GM12878 (cell line): Measurements from ENCODE around the gene ANKRD37. TPM values are rescaled to one million over a fixed set of nuclear protein-coding genes. Genes with fewer than 3 reads are reported as not detected.

Experiments
- CBX5 ChIP-seq: sonication (generic); IDR thresholded peaks from 2 replicates; pipeline ENCODE4 v1.6.1; 2016; ENCODE audit warnings: low read depth, moderate library complexity, mild to moderate bottlenecking, inconsistent platforms
- CEBPB ChIP-seq, 2 experiments: fragments of 150-350 bp in 1 of 2; IDR thresholded peaks; 2 replicates each; pipeline ENCODE4 v1.6.1; 2012 to 2014; ENCODE audit warnings: low read depth in 2 of 2, low read length in 2 of 2, borderline replicate concordance in 1 of 2, inconsistent platforms in 1 of 2
- CHD4 ChIP-seq: fragments of 200-600 bp; sonication (generic); IDR thresholded peaks from 2 replicates; pipeline ENCODE4 v1.6.1; 2016; ENCODE audit warnings: mild to moderate bottlenecking
- EED ChIP-seq: sonication (generic); IDR thresholded peaks from 2 replicates; pipeline ENCODE4 v1.6.1; 2016; ENCODE audit warnings: antibody characterized with exemption, low read depth
- FOXK2 ChIP-seq: fragments of 450-650 bp; IDR thresholded peaks from 2 replicates; pipeline ENCODE4 v1.6.1; 2017; ENCODE audit warnings: mild to moderate bottlenecking, moderate library complexity
- GABPA ChIP-seq: IDR thresholded peaks from 2 replicates; pipeline ENCODE4 v1.6.1; 2014; ENCODE audit warnings: antibody characterized with exemption, low read depth, mild to moderate bottlenecking, inconsistent platforms
- IKZF1 ChIP-seq: fragments of 450-650 bp; conservative IDR thresholded peaks from 2 replicates; pipeline ENCODE4 v1.6.1; 2017; ENCODE audit warnings: antibody characterized with exemption, mild to moderate bottlenecking
- JUNB ChIP-seq: IDR thresholded peaks from 2 replicates; pipeline ENCODE4 v1.6.1; 2016; ENCODE audit warnings: antibody characterized with exemption, mild to moderate bottlenecking
- MEF2B ChIP-seq: fragments of 450-650 bp; IDR thresholded peaks from 2 replicates; pipeline ENCODE4 v1.6.1; 2018; ENCODE audit warnings: mild to moderate bottlenecking, moderate library complexity; ENCODE audit not compliant: partially characterized antibody, poor library complexity, severe bottlenecking
- MTA2 ChIP-seq: fragments of 450-650 bp; IDR thresholded peaks from 2 replicates; pipeline ENCODE4 v1.6.1; 2016; ENCODE audit warnings: low read depth, mild to moderate bottlenecking, moderate library complexity
- MYC ChIP-seq: IDR thresholded peaks from 2 replicates; pipeline ENCODE4 v1.6.1; 2011; ENCODE audit warnings: mild to moderate bottlenecking, low read length, moderate library complexity, inconsistent platforms; ENCODE audit not compliant: insufficient read depth, insufficient replicate concordance, insufficient read length, severe bottlenecking
- NFYA ChIP-seq: IDR thresholded peaks from 2 replicates; pipeline ENCODE4 v1.6.1; 2011; ENCODE audit warnings: low read depth, mild to moderate bottlenecking, low read length, improper control_type of control experiment, borderline replicate concordance
- RBBP5 ChIP-seq: fragments of 200-600 bp; sonication (generic); conservative IDR thresholded peaks from 2 replicates; pipeline ENCODE4 v1.6.1; 2016
- SP1 ChIP-seq: IDR thresholded peaks from one replicate; pipeline ENCODE4 v1.6.1; 2011; ENCODE audit warnings: low read depth, low read length
- SREBF1 ChIP-seq: IDR thresholded peaks from 2 replicates; pipeline ENCODE4 v1.6.1; 2012; ENCODE audit warnings: mild to moderate bottlenecking, low read length
- SUPT20H ChIP-seq: IDR thresholded peaks from 2 replicates; pipeline ENCODE4 v1.6.1; 2011; ENCODE audit warnings: low read depth, mild to moderate bottlenecking, low read length, moderate library complexity, borderline replicate concordance; ENCODE audit not compliant: control insufficient read depth
- TBL1XR1 ChIP-seq: IDR thresholded peaks from 2 replicates; pipeline ENCODE4 v1.6.1; 2012; ENCODE audit warnings: low read depth, low read length, improper control_type of control experiment
- TCF12 ChIP-seq: IDR thresholded peaks from 2 replicates; pipeline ENCODE4 v1.6.1; 2011; ENCODE audit warnings: low read depth, mild to moderate bottlenecking, low read length
- TCF7 ChIP-seq: IDR thresholded peaks from 2 replicates; pipeline ENCODE4 v1.6.1; 2014; ENCODE audit warnings: antibody characterized with exemption, borderline replicate concordance
- ZNF207 ChIP-seq: fragments of 450-650 bp; IDR thresholded peaks from 2 replicates; pipeline ENCODE4 v1.6.1; 2014; ENCODE audit warnings: antibody characterized with exemption, mild to moderate bottlenecking, borderline replicate concordance
- ZNF217 ChIP-seq: fragments of 450-650 bp; IDR thresholded peaks from 2 replicates; pipeline ENCODE4 v1.6.1; 2017; ENCODE audit warnings: antibody characterized with exemption, mild to moderate bottlenecking
- ZNF622 ChIP-seq: fragments of 450-650 bp; IDR thresholded peaks from 2 replicates; pipeline ENCODE4 v1.6.1; 2017; ENCODE audit warnings: mild to moderate bottlenecking, inconsistent platforms
- polyA plus RNA-seq, 11 experiments: library from polyadenylated mRNA; depleted of rRNA in 4 of 11; unstranded in 6 of 11; stranded (reverse) in 5 of 11; fragments of >200 nt; fragmentation: Nextera tagmentation in 4 of 11; fragmentation: Illumina TruSeq in 1 of 11; extraction: Ambion mirVana in 4 of 11; extraction: Trizol in 1 of 11; gene quantifications; 1 replicate in 1 of 11; 2 replicates in 10 of 11; pipeline versions ENCODE4 v1.2.1 to v1.2.3, GENCODE V29; 2011 to 2016; ENCODE audit warnings: inconsistent platforms in 2 of 11, missing spikeins in 2 of 11, low read depth in 1 of 11
- total RNA-seq, 4 experiments: library from RNA; depleted of rRNA in 3 of 4; stranded (reverse); fragments of >200 nt in 3 of 4; fragmentation: Illumina TruSeq in 1 of 4; extraction: Trizol in 1 of 4; gene quantifications; 2 replicates each; pipeline versions ENCODE4 v1.2.1 to v1.2.3, GENCODE V29; 2013 to 2021
- TF ChIP-seq, protein P1 (sequence below): fragments of 150-350 bp; IDR thresholded peaks from 2 replicates; pipeline ENCODE4 v1.6.1; 2014; ENCODE audit warnings: mild to moderate bottlenecking, low read depth, low read length
- TF ChIP-seq, protein P2 (sequence below): IDR thresholded peaks from 2 replicates; pipeline ENCODE4 v1.6.1; 2012; ENCODE audit warnings: low read depth, low read length, improper control_type of control experiment
- TF ChIP-seq, protein P3 (sequence below): fragments of 450-650 bp; conservative IDR thresholded peaks from 2 replicates; pipeline ENCODE4 v1.6.1; 2017; ENCODE audit warnings: mild to moderate bottlenecking, moderate library complexity
- TF ChIP-seq, protein P4 (sequence below): IDR thresholded peaks from 2 replicates; pipeline ENCODE4 v1.6.1; 2012; ENCODE audit warnings: low read depth, low read length, improper control_type of control experiment
- TF ChIP-seq, protein P5 (sequence below): IDR thresholded peaks from 2 replicates; pipeline ENCODE4 v1.6.1; 2011; ENCODE audit warnings: borderline replicate concordance, low read depth, mild to moderate bottlenecking, moderate library complexity, low read length; ENCODE audit not compliant: insufficient read depth, poor library complexity, severe bottlenecking

ANKRD37 gene
- total and polyA plus RNA-seq, 10 of the 15 experiments (the other 5 are each of a cell fraction or from before 2014, with no cell fraction given), result 10.6 to 67.9 (median 24.2) TPM

DNA sequence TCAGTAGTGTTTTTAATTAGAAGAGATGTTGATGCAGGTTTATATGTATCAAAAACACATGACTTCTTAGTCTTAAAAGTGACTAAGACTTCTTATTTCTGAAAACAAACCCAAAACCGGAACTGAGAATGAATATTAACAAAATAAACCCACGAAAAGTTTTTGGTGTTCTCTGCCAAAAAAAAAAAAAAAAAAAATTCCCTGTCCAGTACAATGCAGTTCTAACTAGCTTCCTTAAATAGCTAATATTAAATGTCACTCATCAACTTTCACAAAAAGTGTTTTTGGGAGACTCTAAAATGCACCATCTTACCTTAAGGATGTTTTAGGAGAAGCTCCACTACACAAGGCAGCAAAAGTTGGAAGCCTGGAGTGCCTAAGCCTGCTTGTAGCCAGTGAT, 2.0 kb downstream of the ANKRD37 start (continued):
- TF ChIP-seq, protein P1, sequence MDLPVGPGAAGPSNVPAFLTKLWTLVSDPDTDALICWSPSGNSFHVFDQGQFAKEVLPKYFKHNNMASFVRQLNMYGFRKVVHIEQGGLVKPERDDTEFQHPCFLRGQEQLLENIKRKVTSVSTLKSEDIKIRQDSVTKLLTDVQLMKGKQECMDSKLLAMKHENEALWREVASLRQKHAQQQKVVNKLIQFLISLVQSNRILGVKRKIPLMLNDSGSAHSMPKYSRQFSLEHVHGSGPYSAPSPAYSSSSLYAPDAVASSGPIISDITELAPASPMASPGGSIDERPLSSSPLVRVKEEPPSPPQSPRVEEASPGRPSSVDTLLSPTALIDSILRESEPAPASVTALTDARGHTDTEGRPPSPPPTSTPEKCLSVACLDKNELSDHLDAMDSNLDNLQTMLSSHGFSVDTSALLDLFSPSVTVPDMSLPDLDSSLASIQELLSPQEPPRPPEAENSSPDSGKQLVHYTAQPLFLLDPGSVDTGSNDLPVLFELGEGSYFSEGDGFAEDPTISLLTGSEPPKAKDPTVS, result no peak
- TF ChIP-seq GABPA, result no peak
- no peak for TF ChIP-seq FOXK2
- no peak for TF ChIP-seq MYC
- TF ChIP-seq JUNB, result no peak
- TF ChIP-seq SUPT20H, result no peak
- no peak for TF ChIP-seq NFYA
- TF ChIP-seq, protein P2, sequence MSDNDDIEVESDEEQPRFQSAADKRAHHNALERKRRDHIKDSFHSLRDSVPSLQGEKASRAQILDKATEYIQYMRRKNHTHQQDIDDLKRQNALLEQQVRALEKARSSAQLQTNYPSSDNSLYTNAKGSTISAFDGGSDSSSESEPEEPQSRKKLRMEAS, result no peak
- no peak for TF ChIP-seq IKZF1
- TF ChIP-seq, protein P3, sequence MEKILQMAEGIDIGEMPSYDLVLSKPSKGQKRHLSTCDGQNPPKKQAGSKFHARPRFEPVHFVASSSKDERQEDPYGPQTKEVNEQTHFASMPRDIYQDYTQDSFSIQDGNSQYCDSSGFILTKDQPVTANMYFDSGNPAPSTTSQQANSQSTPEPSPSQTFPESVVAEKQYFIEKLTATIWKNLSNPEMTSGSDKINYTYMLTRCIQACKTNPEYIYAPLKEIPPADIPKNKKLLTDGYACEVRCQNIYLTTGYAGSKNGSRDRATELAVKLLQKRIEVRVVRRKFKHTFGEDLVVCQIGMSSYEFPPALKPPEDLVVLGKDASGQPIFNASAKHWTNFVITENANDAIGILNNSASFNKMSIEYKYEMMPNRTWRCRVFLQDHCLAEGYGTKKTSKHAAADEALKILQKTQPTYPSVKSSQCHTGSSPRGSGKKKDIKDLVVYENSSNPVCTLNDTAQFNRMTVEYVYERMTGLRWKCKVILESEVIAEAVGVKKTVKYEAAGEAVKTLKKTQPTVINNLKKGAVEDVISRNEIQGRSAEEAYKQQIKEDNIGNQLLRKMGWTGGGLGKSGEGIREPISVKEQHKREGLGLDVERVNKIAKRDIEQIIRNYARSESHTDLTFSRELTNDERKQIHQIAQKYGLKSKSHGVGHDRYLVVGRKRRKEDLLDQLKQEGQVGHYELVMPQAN, result no peak
- TF ChIP-seq, protein P4, sequence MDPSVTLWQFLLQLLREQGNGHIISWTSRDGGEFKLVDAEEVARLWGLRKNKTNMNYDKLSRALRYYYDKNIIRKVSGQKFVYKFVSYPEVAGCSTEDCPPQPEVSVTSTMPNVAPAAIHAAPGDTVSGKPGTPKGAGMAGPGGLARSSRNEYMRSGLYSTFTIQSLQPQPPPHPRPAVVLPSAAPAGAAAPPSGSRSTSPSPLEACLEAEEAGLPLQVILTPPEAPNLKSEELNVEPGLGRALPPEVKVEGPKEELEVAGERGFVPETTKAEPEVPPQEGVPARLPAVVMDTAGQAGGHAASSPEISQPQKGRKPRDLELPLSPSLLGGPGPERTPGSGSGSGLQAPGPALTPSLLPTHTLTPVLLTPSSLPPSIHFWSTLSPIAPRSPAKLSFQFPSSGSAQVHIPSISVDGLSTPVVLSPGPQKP, result no peak
- no peak for TF ChIP-seq ZNF207
- TF ChIP-seq TCF7, result no peak
- TF ChIP-seq TBL1XR1, result 0 out of 2 replicates have a peak, but pooled peaks have one; percentile 34
- no peak for TF ChIP-seq CBX5
- peak; percentile 42 for TF ChIP-seq MEF2B
- no peak for TF ChIP-seq SP1
- TF ChIP-seq, protein P5, sequence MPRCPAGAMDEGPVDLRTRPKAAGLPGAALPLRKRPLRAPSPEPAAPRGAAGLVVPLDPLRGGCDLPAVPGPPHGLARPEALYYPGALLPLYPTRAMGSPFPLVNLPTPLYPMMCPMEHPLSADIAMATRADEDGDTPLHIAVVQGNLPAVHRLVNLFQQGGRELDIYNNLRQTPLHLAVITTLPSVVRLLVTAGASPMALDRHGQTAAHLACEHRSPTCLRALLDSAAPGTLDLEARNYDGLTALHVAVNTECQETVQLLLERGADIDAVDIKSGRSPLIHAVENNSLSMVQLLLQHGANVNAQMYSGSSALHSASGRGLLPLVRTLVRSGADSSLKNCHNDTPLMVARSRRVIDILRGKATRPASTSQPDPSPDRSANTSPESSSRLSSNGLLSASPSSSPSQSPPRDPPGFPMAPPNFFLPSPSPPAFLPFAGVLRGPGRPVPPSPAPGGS, result peak; percentile 12
- no peak for TF ChIP-seq ZNF622
- no peak for TF ChIP-seq SREBF1
- TF ChIP-seq MTA2, result 0 out of 2 replicates have a peak, but pooled peaks have one; percentile 16
- TF ChIP-seq TCF12, result no peak
- no peak for TF ChIP-seq CEBPB (IDR thresholded peaks at IDR 0.05; ENCODE audit: borderline replicate concordance in 1 of 2, low read depth in 2 of 2, low read length in 2 of 2)
- no peak for TF ChIP-seq ZNF217
- TF ChIP-seq EED, result no peak
- no peak for TF ChIP-seq RBBP5
- TF ChIP-seq CHD4, result no peak
